WI38 (cell line): ENCODE results near the gene ALKBH6.

Source experiments
- H3K4me3 ChIP-seq: 2 replicates; pipeline ENCODE4 v1.5.1; 2011; ENCODE audit warnings: low read depth, mild to moderate bottlenecking, control low read depth, low read length
- CTCF ChIP-seq: IDR thresholded peaks from 2 replicates; pipeline ENCODE4 v1.5.1; 2012; ENCODE audit warnings: low read depth, mild to moderate bottlenecking, control low read depth, low read length

The ALKBH6 gene

GRCh38 chr19:35978271-35978670, 35.7 kb downstream of the ALKBH6 start:
- H3K4me3 ChIP-seq: no peak overlapping the region
- no peak for TF ChIP-seq CTCF

- no peak for TF ChIP-seq CTCF
- no peak overlapping the region for H3K4me3 ChIP-seq
Observed at GRCh38 chr19:35977446-35978222, 36.4 kb downstream of the ALKBH6 start.

- no peak for TF ChIP-seq CTCF
- no peak overlapping the region for H3K4me3 ChIP-seq
Observed at GRCh38 chr19:35975608-35976214, 38.3 kb downstream of the ALKBH6 start.

- H3K4me3 ChIP-seq: no peak overlapping the region
Observed at GRCh38 chr19:35973487-35973886, 40.5 kb downstream of the ALKBH6 start.

GRCh38 chr19:35966771-35967170, 47.2 kb downstream of the ALKBH6 start:
- TF ChIP-seq CTCF: no peak
- H3K4me3 ChIP-seq: no peak overlapping the region

More at GRCh38 chr19:35973487-35973886, 40.5 kb downstream of the ALKBH6 start:
- TF ChIP-seq CTCF: no peak

- TF ChIP-seq CTCF: no peak
- no peak overlapping the region for H3K4me3 ChIP-seq
Observed at GRCh38 chr19:35963514-35963913, 50.5 kb downstream of the ALKBH6 start.

GRCh38 chr19:35960432-35960972, 53.5 kb downstream of the ALKBH6 start:
- TF ChIP-seq CTCF: no peak
- no peak overlapping the region for H3K4me3 ChIP-seq
